ENCODE measurements around the gene NACC2. TPM values are rescaled to one million over a fixed set of nuclear protein-coding genes. Genes with fewer than 3 reads are reported as not detected.

Gene NACC2
- total RNA-seq, 4 donors from 2014 or later, result 15.0 to 35.2 (median 20.7) TPM

DNA sequence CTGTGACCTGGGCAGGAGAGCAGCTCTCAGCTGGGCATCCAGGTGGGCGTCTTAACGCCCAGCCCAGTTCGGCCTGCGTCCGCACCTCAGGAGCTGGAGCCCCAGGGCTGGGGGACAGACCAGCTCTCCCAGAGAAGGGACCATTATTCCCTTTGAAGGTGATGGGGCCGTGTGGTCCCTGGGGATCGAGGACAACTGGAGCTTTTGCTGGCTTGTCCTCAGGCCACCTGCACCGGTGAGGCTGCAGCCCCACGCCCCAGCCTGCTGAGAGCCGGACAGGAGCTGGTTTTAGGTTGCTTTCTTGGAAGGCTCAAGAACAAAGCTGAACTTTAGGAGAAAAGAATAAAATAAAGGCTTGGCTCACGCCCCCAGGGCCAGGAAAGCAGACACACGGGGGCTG is 40.9 kb downstream of the NACC2 start:
- TF ChIP-seq CTCF (IDR thresholded peaks at IDR 0.05; ENCODE audit: low read depth), result no peak

- TF ChIP-seq CTCF (IDR thresholded peaks at IDR 0.05; ENCODE audit: low read depth), result no peak
Observed at GRCh38 chr9:136053757-136054142, 41.3 kb downstream of the NACC2 start.

DNA sequence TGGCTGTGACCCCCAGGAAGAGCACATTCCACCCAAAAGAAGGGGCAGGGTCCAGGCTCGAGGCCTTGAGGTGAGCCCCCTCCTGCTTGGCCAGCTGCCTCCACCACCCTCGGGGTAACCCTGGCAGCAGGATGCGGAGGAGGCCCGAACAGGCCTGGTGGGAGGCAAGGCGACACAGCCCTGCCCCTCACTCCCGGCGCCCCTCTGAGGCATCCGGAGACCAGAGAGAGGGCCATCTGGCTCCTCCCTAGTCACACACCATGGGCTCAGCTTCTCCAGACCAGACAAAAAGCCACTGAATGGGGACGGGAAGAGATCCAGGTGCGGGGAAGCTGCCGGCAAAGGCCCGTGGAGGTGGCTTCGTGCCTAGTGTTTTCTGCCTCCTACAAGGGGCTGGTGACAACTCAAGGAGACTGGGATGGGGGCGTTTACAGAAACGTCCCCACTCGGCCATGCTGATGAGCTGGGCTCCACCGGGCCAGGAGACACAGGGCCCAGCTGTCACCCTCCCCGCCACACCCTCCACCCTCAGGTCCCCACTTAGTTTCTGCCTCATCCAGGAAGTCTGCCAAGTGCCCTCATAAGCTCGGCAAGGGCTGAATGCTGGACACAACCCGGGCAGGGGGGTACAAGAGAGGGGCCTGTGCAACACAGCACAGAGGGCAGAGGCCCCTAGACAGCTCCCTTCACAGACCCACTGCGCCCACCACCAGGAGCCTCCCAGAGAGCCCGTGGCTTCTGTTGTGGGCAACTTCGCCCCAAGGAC is 41.9 kb downstream of the NACC2 start:
- no peak for TF ChIP-seq CTCF (IDR thresholded peaks at IDR 0.05; ENCODE audit: low read depth)

GRCh38 chr9:136052472-136052880 is 42.6 kb downstream of the NACC2 start:
- no peak for TF ChIP-seq CTCF (IDR thresholded peaks at IDR 0.05; ENCODE audit: low read depth)

DNA sequence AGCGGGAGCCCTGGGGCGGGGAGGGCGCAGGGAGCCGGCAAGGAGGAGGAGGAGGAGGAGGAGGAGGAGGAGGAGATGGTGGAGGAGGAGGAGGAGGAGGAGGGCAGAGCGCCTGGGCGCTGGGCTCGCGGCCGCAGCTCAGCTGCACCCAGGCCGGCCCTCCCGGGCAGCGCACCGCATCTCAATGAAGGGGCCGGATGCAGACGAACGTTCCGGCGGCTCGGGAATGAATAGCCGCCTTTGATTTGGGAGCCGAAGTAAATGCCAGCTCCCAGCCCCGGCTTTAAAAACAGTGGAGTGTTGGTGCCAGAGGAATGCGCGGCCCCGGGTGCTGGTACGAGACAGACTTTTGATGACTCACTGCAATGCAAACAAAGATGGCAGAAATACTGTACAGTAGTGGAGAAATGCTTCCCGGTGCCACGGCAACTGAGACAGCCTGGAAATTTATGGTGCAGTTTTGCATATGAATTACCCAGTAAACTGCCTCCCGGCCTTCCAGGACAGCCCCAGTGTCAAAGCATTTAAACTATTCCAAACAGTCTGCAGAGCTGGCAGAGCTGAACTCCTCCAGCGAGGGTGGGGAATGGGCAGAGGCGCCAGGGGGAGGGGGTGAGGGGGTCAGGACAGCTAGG is 43.1 kb downstream of the NACC2 start:
- no peak for TF ChIP-seq CTCF (IDR thresholded peaks at IDR 0.05; ENCODE audit: low read depth)

- TF ChIP-seq CTCF (IDR thresholded peaks at IDR 0.05; ENCODE audit: low read depth), result no peak
Observed at GRCh38 chr9:136051453-136051836, 43.6 kb downstream of the NACC2 start.

DNA sequence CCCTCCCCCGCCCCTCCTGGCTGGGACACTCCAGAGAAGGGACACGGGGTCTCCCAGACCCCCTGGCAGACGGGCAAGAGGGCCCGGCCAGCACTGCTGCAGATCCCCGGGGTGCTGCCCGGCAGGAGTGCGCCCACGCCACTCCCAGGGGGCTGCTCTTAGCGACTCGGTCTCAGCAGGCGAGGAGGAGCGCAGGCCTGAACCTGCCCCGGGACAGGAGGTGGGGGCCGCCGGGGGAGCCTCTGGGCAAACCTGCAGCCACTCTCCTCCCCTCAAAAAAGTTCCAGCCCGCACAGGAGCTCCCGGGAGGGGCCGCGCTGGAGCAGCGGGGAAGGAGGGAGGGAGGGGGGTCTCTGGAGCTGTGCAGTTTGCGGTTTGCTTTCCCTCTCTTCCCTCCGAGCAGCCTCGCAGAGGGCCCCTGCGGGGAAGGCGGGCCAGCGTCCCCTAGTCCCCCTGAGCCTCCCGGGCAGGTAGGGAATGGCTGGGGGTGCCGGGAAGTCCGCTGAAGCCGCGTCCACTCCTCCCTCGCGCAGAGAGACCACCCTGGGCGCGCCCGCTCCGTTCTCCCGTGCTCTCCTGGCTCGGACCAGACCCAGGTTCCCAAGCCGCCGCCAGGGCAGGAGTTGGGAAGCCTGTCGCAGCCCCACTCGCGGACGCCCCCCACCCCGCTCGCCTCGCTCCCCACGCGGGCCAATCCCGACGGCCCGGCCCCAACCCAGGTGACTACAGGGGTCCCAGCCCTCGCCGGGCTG is 44.2 kb downstream of the NACC2 start:
- TF ChIP-seq CTCF (IDR thresholded peaks at IDR 0.05; ENCODE audit: low read depth), result no peak
